Calu3 (cell line): ENCODE data around the gene SMARCAD1. TPM values are rescaled to one million over a fixed set of nuclear protein-coding genes. Genes with fewer than 3 reads are reported as not detected.

Experiments
- BruUV-seq: library from RNA; stranded (reverse); fragments of 400-500 nt; replicated peaks from 2 replicates; lab custom pipeline; 2021; lab: Mats Ljungman, UMichigan
- CTCF ChIA-PET: fragments of 300-600 bp; sonication (Branson Sonifier 250); formaldehyde crosslinking; loops from one replicate; lab custom pipeline; 2022; ENCODE audit warnings: antibody characterized with exemption; lab: Charles Lee
- DNase-seq: peaks from one replicate; pipeline ENCODE4 v3.0.0; 2022
- H3K27ac Mint-ChIP-seq: one replicate; pipeline ENCODE4 v1.8.0; 2022; ENCODE audit warnings: mixed read lengths; ENCODE audit not compliant: unreplicated experiment
- H3K27me3 Mint-ChIP-seq: one replicate; pipeline ENCODE4 v1.8.0; 2022; ENCODE audit warnings: mixed read lengths; ENCODE audit not compliant: unreplicated experiment
- H3K36me3 Mint-ChIP-seq: one replicate; pipeline ENCODE4 v1.8.0; 2022; ENCODE audit warnings: mild to moderate bottlenecking, moderate library complexity, mixed read lengths; ENCODE audit not compliant: insufficient read depth, unreplicated experiment
- H3K4me1 Mint-ChIP-seq: one replicate; pipeline ENCODE4 v1.8.0; 2022; ENCODE audit warnings: mild to moderate bottlenecking, low read depth, mixed read lengths; ENCODE audit not compliant: unreplicated experiment
- H3K4me3 Mint-ChIP-seq: one replicate; pipeline ENCODE4 v1.8.0; 2022; ENCODE audit warnings: mild to moderate bottlenecking, low read depth, moderate library complexity, mixed read lengths; ENCODE audit not compliant: unreplicated experiment
- H3K9me3 Mint-ChIP-seq: one replicate; pipeline ENCODE4 v1.8.0; 2022; ENCODE audit warnings: low read depth, mixed read lengths; ENCODE audit not compliant: unreplicated experiment
- CTCF ChIP-seq: fragments of 200-600 bp; IDR thresholded peaks from one replicate; pipeline ENCODE4 v1.8.0; 2022; ENCODE audit warnings: antibody characterized with exemption; ENCODE audit not compliant: unreplicated experiment
- intact Hi-C: fragments of 100-400 bp; cut with micrococcal nuclease; formaldehyde crosslinking; loops from one replicate; pipeline ENCODE4 v1.10.0; 2022; ENCODE audit not compliant: unreplicated experiment
- total RNA-seq: library from RNA; stranded (reverse); gene quantifications from 2 replicates; pipeline ENCODE4 v1.2.3, GENCODE V29; 2022

The SMARCAD1 gene
- total RNA-seq, 1 experiment from 2014 or later: 15.8 TPM

GRCh38 chr4:94171616-94172015 is 36.0 kb upstream of the SMARCAD1 start:
- CTCF ChIA-PET: no interaction called here
- H3K36me3 Mint-ChIP-seq: no peaks in the 10 kb centered on the region
- intact Hi-C loops: no loop called here
- no peak overlapping the region for H3K4me3 Mint-ChIP-seq
- no peak for TF ChIP-seq CTCF
- no TSS peak for BruUV-seq
- H3K27ac Mint-ChIP-seq: no peak overlapping the region
- H3K9me3 Mint-ChIP-seq: no peaks in the 10 kb centered on the region
- H3K27me3 Mint-ChIP-seq: no peaks in the 10 kb centered on the region
- DNase-seq: no peak
- H3K4me1 Mint-ChIP-seq: no peaks in the 10 kb centered on the region

GRCh38 chr4:94175553-94176261 is 32.0 kb upstream of the SMARCAD1 start:
- DNase-seq: no peak
- no TSS peak for BruUV-seq
- Mint-ChIP-seq H3K4me1 (no peaks in the 10 kb centered on the region), H3K36me3 (no peaks in the 10 kb centered on the region), H3K4me3 (no peak overlapping the region), H3K27ac (no peak overlapping the region), H3K27me3 (no peaks in the 10 kb centered on the region), H3K9me3 (no peaks in the 10 kb centered on the region)
- intact Hi-C loops: no loop called here
- CTCF ChIA-PET: no interaction called here
- no peak for TF ChIP-seq CTCF

GRCh38 chr4:94177822-94178221 is 29.8 kb upstream of the SMARCAD1 start:
- H3K4me1 Mint-ChIP-seq: peaks cover 7% of the 10 kb centered on the region
- CTCF ChIA-PET: no interaction called here
- no TSS peak for BruUV-seq

GRCh38 chr4:94181815-94182214 is 25.9 kb upstream of the SMARCAD1 start:
- no peak for DNase-seq
- intact Hi-C loops: no loop called here
- Mint-ChIP-seq H3K9me3 (no peaks in the 10 kb centered on the region), H3K4me1 (peaks cover 7% of the 10 kb centered on the region), H3K27me3 (no peaks in the 10 kb centered on the region), H3K36me3 (no peaks in the 10 kb centered on the region), H3K27ac (no peak overlapping the region), H3K4me3 (no peak overlapping the region)
- TF ChIP-seq CTCF: no peak
- CTCF ChIA-PET: no interaction called here
- BruUV-seq: no TSS peak

More at GRCh38 chr4:94177822-94178221, 29.8 kb upstream of the SMARCAD1 start:
- TF ChIP-seq CTCF: no peak
- no peaks in the 10 kb centered on the region for H3K36me3 Mint-ChIP-seq
- H3K9me3 Mint-ChIP-seq: no peaks in the 10 kb centered on the region
- H3K27ac Mint-ChIP-seq: no peak overlapping the region
- intact Hi-C loops: no loop called here
- H3K4me3 Mint-ChIP-seq: no peak overlapping the region
- no peaks in the 10 kb centered on the region for H3K27me3 Mint-ChIP-seq
- no peak for DNase-seq
